C1 segment of cervical spinal cord (tissue), 14 donors: ENCODE results near the gene GPX5.

Experiments
- DNase-seq, 14 donors: peaks; one replicate each; lab custom pipeline; 2025; lab: John Stamatoyannopoulos, UW

Gene GPX5

DNA sequence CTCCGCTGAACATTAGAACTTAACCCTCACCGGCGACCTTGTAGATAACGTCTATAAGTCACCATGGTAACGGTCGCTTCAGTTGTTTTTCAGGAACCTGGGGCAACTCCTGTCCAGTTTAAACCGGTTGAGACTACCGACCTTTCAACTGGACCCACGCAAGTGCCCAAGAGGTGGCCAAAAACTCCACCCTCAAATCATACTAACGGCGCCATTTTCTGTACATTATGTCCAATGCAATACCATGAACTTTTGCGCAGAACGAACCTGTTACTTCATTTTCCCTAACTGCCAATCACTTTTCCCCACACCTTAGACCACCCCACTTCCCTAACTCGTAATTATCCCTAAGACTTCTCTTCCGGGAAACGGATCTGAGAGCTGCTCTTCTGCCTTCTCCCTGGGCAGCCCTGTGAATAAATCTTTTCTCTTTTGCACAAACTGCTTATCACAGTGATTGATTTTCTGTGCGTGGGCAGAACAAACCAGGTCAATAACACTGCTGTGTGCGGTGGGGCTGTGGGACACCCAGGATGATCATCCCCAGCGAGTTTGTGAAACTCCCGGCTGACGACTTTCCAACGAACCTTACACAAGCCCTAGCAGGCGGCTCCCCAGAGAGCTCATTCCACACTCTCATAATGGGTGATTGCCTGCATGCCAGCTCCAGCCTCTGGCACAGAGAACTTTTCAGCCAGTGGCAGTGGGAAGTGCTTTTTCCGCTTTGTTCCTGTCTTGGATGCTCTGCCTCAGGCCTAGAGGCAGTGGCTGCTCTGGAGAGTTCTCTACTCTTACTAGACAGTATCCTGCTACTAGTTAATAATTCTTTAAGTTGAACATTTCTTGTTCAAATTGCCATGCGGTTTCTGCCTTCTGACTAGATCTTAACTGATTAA is 28.6 kb downstream of the GPX5 start:
- DNase-seq: peak in 2 of 14 donors; percentile 0 to 4

DNA sequence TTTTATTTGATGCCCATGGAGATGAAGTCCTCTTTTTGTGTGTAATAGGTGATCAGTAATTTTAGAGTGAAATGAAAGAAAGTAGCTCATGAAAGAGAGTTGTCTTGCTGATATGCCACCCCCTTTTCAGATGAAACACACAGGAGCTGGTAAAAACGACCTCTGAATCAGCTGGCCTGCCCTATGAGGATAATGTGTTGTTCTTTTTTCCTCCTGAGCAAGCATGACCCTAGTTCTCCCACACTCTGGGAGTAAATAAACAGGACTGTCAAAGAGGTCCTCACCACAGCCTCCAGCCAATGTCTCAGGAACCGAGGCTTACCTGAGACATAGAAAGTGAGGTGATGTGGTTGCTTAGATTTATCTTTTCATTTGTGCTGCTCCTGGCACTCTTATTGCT is 29.5 kb downstream of the GPX5 start:
- no peak for DNase-seq

GRCh38 chr6:28558629-28559028 is 32.9 kb downstream of the GPX5 start:
- DNase-seq: no peak

- no peak for DNase-seq
Observed at GRCh38 chr6:28563430-28564095, 37.9 kb downstream of the GPX5 start.

DNA sequence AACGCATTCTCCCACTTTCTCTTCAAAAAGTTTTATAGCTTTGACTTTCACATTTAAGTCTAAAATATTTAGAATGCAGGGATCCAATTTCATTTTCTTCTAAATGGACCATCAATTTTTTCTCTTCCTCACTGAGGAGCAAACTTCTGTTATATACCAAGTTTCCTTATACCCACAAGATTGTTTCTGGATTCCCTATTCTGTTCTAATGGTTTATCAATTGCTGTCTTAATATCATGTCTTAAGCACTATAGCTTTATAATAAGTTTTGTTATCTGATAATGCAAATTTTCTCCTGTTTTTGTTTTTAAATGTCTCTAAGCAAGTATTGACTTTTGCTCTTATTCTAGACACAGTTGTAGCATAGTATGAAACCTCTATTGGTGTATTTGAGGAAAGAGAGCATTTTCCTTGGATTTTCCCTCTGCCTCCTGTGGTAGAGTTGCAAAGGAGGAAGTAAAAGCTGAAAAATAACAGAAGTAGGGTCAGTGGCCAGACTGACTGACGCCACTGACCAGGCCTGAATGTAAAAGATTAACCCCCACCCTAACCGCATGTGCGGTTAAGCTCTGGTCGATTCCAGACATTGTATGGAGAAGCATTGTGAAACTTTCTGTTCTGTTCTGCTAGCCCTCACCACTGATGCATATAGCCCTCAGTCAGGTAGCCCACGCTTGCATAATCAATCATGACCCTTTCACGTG is 40.3 kb downstream of the GPX5 start:
- no peak for DNase-seq

GRCh38 chr6:28566527-28567252 is 41.0 kb downstream of the GPX5 start:
- DNase-seq: no peak

DNA sequence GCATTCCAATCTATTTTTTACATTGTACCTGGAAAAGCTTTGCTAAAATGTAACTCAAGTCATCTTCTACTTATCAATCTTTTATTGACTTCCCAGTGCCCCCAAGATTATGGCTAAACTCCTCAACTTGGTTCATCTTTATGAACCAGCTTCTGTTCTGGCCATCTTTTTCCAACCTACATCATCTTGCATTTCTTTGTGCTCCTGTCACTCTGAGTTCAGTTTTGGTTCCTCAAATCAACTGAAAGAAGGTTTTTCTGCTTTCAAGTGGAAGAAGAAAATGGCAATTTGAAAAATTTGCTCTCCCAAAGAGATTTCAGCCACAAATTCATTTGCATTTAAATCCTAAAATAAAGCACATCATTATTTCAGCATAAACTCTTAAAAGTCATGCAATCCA is 41.8 kb downstream of the GPX5 start:
- DNase-seq: no peak

DNA sequence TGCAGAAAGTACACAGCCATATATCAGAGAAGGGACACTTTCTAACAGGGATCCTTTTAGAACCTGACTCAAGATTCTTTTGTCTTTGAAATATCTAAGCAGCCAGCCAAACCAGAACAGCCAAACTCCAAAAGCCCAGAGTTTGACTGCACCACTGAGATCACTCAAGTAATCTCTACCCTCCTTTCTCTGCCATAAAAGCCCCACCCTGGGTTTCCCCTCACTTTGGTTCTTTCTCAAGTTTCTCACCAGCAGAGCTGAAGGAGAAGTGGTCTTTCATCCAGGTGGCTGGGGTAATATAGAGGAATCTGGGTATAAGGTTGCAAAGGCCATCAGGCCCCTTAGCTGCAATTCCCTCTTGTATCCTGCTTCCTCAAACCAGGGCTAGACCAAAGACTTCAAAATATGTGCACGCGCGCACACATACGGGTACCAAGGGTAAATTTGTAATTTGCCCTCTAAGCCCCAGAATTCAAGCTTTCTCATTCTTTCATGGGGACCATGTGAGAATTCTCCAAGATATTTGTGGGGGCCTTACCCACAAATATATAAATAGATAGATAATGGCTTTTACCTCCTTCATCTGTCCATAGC is 42.9 kb downstream of the GPX5 start:
- no peak for DNase-seq

GRCh38 chr6:28569748-28570147 is 44.1 kb downstream of the GPX5 start:
- DNase-seq: no peak

DNA sequence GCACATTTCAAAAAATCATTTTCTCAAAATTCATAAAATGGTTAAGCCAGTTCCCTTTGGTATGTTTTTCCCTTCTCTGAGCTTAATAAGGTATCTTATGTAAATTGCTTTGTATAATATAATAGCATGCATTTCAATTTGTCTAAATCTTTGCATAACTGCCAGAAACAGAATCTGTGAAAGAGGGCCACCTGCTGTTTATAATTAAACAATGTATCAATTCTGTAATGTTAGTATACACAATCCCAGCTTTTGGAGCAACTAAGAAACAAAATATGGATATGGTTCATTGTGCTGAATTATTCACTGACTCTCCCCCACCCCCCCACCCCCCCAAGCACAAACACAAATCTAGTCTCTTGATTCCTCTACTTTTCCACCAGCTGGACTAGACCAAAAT is 54.8 kb downstream of the GPX5 start:
- no peak for DNase-seq

DNA sequence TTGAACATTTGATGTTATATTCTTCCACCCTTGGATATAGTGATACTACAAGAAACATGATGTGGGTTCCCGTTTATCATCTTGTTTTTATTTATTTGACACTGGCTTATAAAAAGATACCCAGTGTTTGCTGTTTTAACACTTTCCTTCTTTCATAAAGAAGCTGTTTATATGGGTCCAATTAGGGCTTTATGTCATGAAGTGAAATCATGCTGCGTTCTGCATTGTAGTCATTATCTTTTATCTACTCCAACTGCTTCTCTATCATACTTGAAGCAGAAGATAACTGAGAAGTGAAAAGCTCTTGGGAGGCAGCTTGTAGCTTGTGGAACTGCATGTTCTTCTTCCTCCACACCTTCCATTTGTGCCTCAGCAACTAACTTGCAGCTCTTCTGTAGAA is 57.8 kb downstream of the GPX5 start:
- DNase-seq: no peak
